ENCODE measurements around the gene XXYLT1.

DNA sequence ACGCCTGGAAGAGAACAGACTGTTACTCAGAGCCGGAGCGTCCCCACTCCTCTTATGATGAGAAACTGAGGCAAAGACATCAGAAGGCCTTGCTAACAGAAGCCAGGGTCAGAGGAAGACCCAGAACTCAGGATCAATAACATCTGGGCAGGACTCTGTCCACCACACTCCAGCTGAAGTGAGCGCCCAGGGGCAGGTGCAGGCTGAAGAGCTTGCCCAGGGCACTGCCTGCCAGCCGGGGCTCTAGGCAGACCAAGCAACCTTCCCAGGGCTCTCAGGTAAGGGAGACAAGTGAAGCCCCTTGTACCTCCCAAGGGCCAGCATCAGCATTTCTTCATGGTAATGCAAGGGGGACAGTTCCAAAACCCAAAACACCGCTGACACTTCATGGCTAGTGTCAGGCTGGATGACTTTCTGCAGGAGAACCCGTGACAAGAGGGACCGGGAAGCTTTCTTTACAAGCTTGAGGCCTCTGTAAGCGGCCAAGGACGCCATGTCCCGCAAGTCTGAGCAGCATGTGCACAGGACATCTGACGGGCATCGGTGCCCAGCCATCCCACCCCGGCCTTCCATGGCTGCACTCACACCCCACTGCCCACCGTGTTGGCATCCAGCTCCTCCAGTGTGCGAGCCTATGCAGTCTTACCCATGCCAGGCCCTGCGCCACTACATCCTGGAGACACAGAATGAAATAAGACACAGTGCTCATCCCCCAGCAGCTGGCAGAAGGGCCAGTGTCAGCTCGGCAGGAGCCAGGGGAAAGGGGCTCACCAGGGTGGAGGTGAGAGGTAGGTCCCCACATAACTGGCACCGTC is 14.1 kb downstream of the XXYLT1 start:
- TF ChIP-seq, protein P1, sequence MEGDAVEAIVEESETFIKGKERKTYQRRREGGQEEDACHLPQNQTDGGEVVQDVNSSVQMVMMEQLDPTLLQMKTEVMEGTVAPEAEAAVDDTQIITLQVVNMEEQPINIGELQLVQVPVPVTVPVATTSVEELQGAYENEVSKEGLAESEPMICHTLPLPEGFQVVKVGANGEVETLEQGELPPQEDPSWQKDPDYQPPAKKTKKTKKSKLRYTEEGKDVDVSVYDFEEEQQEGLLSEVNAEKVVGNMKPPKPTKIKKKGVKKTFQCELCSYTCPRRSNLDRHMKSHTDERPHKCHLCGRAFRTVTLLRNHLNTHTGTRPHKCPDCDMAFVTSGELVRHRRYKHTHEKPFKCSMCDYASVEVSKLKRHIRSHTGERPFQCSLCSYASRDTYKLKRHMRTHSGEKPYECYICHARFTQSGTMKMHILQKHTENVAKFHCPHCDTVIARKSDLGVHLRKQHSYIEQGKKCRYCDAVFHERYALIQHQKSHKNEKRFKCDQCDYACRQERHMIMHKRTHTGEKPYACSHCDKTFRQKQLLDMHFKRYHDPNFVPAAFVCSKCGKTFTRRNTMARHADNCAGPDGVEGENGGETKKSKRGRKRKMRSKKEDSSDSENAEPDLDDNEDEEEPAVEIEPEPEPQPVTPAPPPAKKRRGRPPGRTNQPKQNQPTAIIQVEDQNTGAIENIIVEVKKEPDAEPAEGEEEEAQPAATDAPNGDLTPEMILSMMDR (IDR thresholded peaks at IDR 0.05), result no peak
- no peak for TF ChIP-seq EP300 (IDR thresholded peaks at IDR 0.05)
- TF ChIP-seq POLR2A (IDR thresholded peaks at IDR 0.05), result no peak

All from tibial nerve (tissue), 4 donors.